ENCODE measurements around the gene RANBP17.
"Not testable (repeated sequence)": the region's sequence is repeated elsewhere in the genome, so short reads cannot be mapped to it uniquely, and the experiment has no call there.

RANBP17 gene

GRCh38 chr5:170939178-170939577 lies 77.4 kb downstream of the RANBP17 start:
- no peak for DNase-seq

- DNase-seq, result no peak
Observed at GRCh38 chr5:170941788-170942187, 80.0 kb downstream of the RANBP17 start.

GRCh38 chr5:170945275-170945674 lies 83.5 kb downstream of the RANBP17 start:
- no peak for DNase-seq

GRCh38 chr5:170960567-170960966 lies 98.7 kb downstream of the RANBP17 start:
- no peak for DNase-seq

GRCh38 chr5:170963521-170963920 lies 101.7 kb downstream of the RANBP17 start:
- DNase-seq, result no peak

- DNase-seq, result no peak
Observed at GRCh38 chr5:170974461-170974860, 112.6 kb downstream of the RANBP17 start.

- not testable (repeated sequence) for DNase-seq
Observed at GRCh38 chr5:170980261-170980660, 118.4 kb downstream of the RANBP17 start.

GRCh38 chr5:170985486-170985885 lies 123.7 kb downstream of the RANBP17 start:
- DNase-seq, result no peak

- DNase-seq, result no peak
Observed at GRCh38 chr5:170986598-170986997, 124.8 kb downstream of the RANBP17 start.

GRCh38 chr5:170993476-170993875 lies 131.7 kb downstream of the RANBP17 start:
- no peak for DNase-seq

- DNase-seq, result no peak
Observed at GRCh38 chr5:171010086-171010485, 148.3 kb downstream of the RANBP17 start.

- DNase-seq, result no peak
Observed at GRCh38 chr5:171010816-171011215, 149.0 kb downstream of the RANBP17 start.

GRCh38 chr5:171023508-171023907 lies 161.7 kb downstream of the RANBP17 start:
- DNase-seq, result no peak

- no peak for DNase-seq
Observed at GRCh38 chr5:171024084-171024483, 162.3 kb downstream of the RANBP17 start.

- no peak for DNase-seq
Observed at GRCh38 chr5:171029401-171029800, 167.6 kb downstream of the RANBP17 start.

GRCh38 chr5:171031977-171032376 lies 170.2 kb downstream of the RANBP17 start:
- DNase-seq, result no peak

GRCh38 chr5:171032435-171032973 lies 170.7 kb downstream of the RANBP17 start:
- DNase-seq, result no peak

GRCh38 chr5:171041893-171042292 lies 180.1 kb downstream of the RANBP17 start:
- DNase-seq, result not testable (repeated sequence)

GRCh38 chr5:171050916-171051315 lies 189.1 kb downstream of the RANBP17 start:
- no peak for DNase-seq

- DNase-seq, result no peak
Observed at GRCh38 chr5:171055875-171056454, 194.1 kb downstream of the RANBP17 start.

- no peak for DNase-seq
Observed at GRCh38 chr5:171067540-171068130, 205.8 kb downstream of the RANBP17 start.

- DNase-seq, result no peak
Observed at GRCh38 chr5:171074747-171075146, 212.9 kb downstream of the RANBP17 start.

All from anterior cingulate cortex (tissue), 58 donors.